IPS-18a (cell line): Measurements from ENCODE around the gene PACS1.
"Not testable (repeated sequence)": the region's sequence is repeated elsewhere in the genome, so short reads cannot be mapped to it uniquely, and the experiment has no call there.

Experiments
- H3K27ac ChIP-seq: one replicate; pipeline ENCODE4 v1.5.1; 2013; ENCODE audit warnings: low read length
- H3K27me3 ChIP-seq: one replicate; pipeline ENCODE4 v1.6.1; 2013; ENCODE audit warnings: mild to moderate bottlenecking, low read length; ENCODE audit not compliant: control insufficient read depth, insufficient read depth
- H3K36me3 ChIP-seq: one replicate; pipeline ENCODE4 v1.6.1; 2013; ENCODE audit warnings: low read depth, low read length; ENCODE audit not compliant: control insufficient read depth
- H3K4me1 ChIP-seq: one replicate; pipeline ENCODE4 v1.6.1; 2013; ENCODE audit warnings: low read depth, low read length; ENCODE audit not compliant: control insufficient read depth
- H3K4me3 ChIP-seq: one replicate; pipeline ENCODE4 v1.5.1; 2013; ENCODE audit warnings: low read length
- H3K9ac ChIP-seq: one replicate; pipeline ENCODE4 v1.6.1; 2013; ENCODE audit warnings: mild to moderate bottlenecking, low read length, moderate library complexity
- H3K9me3 ChIP-seq: one replicate; pipeline ENCODE4 v1.6.1; 2013; ENCODE audit warnings: low read depth, low read length; ENCODE audit not compliant: control insufficient read depth

PACS1 gene

DNA sequence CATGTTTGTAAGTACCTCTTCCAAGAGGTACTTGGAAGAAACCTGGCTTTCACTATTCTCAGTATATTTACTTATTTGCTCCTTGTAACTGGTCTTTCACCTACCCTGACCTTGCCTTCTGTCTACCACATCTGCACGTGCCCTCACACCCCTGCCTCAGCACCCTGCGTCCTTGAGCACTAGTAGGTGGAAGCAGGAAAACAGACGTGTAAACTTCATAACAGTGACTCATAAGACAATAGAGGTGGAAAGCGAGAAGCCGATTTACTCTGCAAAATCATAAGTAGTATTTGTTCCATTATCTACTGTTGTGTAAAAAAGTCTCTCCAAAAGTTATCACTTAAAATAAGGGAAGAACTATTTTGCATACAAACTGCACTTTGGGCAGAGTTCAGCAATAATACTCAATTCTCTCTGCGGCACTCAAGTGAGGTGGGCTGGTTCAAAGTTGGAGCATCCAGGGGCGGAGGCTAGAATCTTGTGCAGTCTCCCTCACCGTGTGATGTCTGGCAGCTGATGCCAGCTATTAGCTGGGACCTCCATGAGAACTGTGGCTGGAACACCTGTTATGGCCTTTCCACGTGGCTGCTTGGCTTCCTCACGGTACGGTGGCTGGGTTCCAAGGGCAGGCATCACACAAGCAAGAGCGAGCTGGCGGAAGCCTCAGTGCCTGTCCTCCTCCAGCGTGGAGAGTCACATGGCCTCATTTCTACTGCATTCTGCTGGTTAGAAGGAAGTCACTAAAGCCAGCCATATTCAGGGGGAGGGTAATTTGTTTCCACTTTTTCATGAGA lies 30.4 kb downstream of the PACS1 start:
- no peaks in the 10 kb centered on the region for H3K4me1 ChIP-seq
- H3K27ac ChIP-seq: no peak overlapping the region
- no peak overlapping the region for H3K9ac ChIP-seq
- no peaks in the 10 kb centered on the region for H3K27me3 ChIP-seq
- H3K36me3 ChIP-seq: no peaks in the 10 kb centered on the region
- no peak overlapping the region for H3K4me3 ChIP-seq
- no peaks in the 10 kb centered on the region for H3K9me3 ChIP-seq

DNA sequence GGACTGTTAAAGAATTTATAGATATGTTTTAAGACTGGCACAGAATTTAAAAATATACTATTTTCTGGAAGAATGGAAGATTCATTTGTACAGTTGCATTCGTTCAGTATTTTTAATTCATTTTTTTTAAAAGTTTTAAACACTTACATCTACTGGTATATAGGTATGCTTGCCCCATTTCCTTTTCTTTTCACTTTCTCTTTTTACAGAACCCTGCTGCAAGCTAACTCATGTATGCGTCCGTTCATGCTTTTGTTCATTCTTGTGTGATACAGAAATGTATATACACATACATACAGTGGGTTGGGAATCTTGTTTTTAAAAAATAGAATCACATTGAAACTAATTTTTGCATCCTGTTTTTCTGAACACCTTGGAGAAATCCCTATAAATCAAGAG lies 31.0 kb downstream of the PACS1 start:
- no peaks in the 10 kb centered on the region for H3K27me3 ChIP-seq
- H3K9ac ChIP-seq: no peak overlapping the region
- H3K27ac ChIP-seq: no peak overlapping the region
- no peaks in the 10 kb centered on the region for H3K4me1 ChIP-seq
- no peaks in the 10 kb centered on the region for H3K36me3 ChIP-seq
- no peak overlapping the region for H3K4me3 ChIP-seq
- no peaks in the 10 kb centered on the region for H3K9me3 ChIP-seq

DNA sequence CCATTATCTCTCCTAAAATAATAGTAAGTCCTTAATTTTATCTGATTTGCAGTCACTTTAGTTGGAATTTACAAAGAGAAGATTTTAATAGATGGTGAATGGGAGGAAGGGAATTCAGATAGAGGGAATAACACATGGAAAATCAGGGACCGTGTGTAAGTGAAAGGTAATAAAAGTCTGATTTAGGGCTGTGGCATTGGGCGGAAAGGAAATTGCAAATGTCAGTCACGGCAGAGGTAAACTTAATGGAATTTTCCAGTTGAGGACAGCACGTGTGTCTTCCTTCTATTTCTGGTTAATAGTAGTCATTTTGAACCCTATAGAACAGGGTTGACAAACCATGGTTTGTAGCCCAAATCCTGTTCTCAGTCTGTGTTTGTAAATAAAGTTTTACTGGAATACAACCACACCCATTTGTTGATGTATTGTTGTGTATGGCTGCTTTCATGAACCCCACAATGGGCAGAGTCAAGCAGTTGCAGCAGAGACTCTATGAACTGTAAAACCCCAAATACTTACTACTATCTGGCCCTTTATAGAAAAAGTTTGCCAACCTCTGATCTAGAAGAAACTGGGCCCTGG lies 34.1 kb downstream of the PACS1 start:
- no peak overlapping the region for H3K9ac ChIP-seq
- H3K27ac ChIP-seq: no peak overlapping the region
- H3K36me3 ChIP-seq: no peaks in the 10 kb centered on the region
- H3K9me3 ChIP-seq: no peaks in the 10 kb centered on the region
- H3K4me3 ChIP-seq: no peak overlapping the region
- peaks cover 8% of the 10 kb centered on the region for H3K4me1 ChIP-seq
- no peaks in the 10 kb centered on the region for H3K27me3 ChIP-seq

DNA sequence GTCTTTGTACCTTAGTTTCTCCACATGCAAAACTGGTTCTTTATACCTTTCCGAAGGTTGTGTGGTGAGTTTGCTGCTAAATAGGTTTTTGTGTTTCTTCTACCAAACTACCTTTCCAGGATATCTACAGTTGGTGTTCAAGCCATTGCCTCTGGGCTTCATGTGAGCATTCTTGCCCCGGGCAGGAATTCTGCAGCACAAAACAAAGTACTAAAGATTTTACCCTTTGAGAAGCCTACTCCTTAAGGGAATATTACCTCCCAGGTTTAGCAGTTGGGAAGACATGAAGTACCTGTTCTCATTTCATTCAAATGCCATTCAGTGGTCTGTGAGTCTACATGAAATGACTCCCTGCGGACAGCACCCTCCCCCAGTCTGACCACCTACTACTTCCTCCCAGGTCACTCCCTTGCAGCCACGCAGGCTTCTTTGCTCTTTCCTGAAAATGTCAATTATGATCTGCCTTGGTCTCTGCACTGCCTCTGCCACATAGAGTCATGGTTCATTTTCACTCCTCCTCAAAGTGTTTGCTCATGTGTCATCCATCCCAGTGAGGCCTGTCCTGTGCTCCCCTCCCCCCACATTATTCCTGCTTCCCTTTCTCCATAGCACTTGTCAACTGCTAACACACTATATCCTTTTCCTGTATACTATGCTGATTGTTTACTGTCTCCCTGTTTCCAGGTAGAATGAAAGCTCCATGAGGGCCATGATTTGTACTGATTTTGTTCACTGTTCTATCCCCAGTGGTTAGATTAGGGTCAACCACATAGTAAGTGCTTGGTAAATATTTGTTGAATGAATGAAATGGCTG lies 36.9 kb downstream of the PACS1 start:
- no peak overlapping the region for H3K9ac ChIP-seq
- no peaks in the 10 kb centered on the region for H3K36me3 ChIP-seq
- H3K4me3 ChIP-seq: no peak overlapping the region
- peaks cover 12% of the 10 kb centered on the region for H3K4me1 ChIP-seq
- H3K27ac ChIP-seq: no peak overlapping the region
- H3K9me3 ChIP-seq: no peaks in the 10 kb centered on the region
- H3K27me3 ChIP-seq: no peaks in the 10 kb centered on the region

DNA sequence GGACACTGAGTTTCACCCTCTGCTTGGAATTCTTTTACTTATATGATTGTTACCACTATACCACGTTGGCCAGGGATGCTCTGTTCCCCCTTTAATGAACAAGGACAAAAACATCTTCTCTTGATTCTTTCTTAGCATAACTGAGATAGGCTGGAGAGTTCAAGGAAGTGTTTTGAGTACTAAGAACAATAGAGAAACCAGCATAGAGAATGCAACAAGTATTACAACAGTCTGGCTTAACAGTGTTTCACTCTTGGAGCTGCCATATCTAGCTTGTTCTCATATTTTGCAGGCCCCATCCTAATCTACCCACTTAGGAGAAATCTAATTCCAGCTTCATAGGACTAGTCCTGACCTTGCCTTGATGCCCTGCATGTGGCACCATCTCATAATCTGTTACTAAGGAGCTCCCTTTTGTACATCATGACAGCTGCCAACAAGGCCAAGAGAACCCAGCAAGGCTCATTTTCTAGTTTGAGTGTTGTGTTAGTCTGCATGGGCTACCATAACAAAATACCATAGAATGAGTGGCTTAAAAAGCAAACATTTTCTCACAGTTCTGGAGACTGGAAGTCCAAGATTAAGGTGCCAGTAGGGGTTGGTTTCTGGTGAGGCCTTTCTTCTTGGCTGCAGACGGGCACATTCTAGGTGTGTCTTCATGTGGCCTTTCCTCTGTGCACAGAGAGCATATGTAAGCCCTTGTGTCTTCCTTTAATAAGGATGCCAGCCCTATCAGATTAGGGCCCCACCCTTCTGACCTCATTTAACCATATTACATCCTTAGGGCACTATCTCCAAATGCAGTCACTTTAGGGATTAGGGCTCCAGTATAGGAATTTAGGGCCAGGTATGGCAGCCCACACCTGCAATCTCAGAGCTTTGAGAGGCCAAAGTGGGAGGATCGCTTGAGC lies 37.8 kb downstream of the PACS1 start:
- Histone ChIP-seq H3K4me1 (peaks cover 21% of the 10 kb centered on the region), H3K36me3 (no peaks in the 10 kb centered on the region), H3K9me3 (no peaks in the 10 kb centered on the region), H3K9ac (no peak overlapping the region), H3K27ac (no peak overlapping the region), H3K4me3 (no peak overlapping the region), H3K27me3 (no peaks in the 10 kb centered on the region)

DNA sequence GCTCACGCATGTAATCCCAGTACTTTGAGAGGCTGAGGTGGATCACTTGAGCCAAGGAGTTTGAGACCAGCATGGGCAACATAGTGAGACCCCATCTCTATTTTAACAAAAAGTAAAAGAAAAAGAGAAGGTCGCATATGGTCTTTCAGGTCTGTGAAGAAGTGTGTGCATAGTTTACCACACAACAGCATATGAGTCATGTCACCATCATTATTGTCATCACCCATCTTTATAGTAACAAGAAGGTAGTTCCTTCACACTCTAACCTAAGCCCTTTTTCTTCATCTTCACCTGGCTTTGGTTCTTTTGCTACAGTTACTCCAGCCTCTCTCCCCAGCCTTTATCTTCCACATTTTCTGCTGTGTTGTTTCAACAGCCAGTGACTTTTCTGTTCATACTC lies 39.2 kb downstream of the PACS1 start:
- H3K27ac ChIP-seq: no peak overlapping the region

DNA sequence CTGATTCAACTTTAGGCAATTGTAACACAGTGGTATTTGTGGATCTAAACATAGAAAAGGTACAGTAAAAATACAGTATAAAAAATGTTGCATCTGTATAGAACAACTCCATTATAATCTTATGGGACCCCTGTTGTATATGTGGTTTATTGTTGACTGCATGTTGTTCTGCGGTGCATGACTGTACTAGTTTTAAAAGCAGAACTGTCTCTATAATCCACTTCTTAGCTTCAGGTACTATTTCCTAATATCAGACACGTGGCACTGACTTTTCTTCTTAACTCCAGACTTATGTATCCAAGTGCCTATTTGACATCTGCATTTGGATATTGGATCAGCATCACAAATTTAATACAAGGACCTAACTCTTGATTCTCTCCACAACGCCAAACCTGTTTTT lies 41.1 kb downstream of the PACS1 start:
- no peak overlapping the region for H3K9ac ChIP-seq
- no peak overlapping the region for H3K4me3 ChIP-seq
- H3K36me3 ChIP-seq: no peaks in the 10 kb centered on the region
- H3K9me3 ChIP-seq: no peaks in the 10 kb centered on the region
- H3K27me3 ChIP-seq: no peaks in the 10 kb centered on the region
- H3K4me1 ChIP-seq: peaks cover 30% of the 10 kb centered on the region
- no peak overlapping the region for H3K27ac ChIP-seq

More for the DNA sequence above, 39.2 kb downstream of the PACS1 start:
- Histone ChIP-seq H3K4me1 (peaks cover 26% of the 10 kb centered on the region), H3K4me3 (no peak overlapping the region), H3K9me3 (no peaks in the 10 kb centered on the region), H3K36me3 (no peaks in the 10 kb centered on the region), H3K9ac (no peak overlapping the region), H3K27me3 (no peaks in the 10 kb centered on the region)

DNA sequence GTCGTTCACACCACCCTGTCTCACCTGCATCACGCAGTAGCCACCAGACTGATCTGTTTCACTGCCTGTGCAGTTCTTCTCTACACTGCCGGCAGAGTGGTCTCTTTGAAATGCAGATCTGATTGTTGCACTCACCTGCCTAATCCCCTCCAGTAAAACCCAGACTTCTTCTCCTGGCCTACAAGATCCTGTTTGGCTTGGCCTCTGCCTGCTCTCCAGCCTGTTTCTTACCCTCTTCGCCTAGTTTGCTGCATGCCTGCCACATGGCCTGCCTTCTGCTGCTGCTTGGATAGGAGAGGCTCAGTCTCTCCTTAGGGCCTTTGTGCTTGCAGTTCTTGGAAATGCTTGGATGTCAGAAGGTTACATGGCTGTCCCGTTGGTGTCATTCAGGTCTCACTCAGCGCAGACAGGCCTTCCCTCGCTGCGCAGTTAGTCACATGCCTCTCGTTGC lies 42.0 kb downstream of the PACS1 start:
- Histone ChIP-seq H3K27ac (no peak overlapping the region), H3K36me3 (no peaks in the 10 kb centered on the region), H3K4me1 (peaks cover 26% of the 10 kb centered on the region), H3K9me3 (no peaks in the 10 kb centered on the region), H3K9ac (no peak overlapping the region), H3K27me3 (no peaks in the 10 kb centered on the region), H3K4me3 (no peak overlapping the region)

DNA sequence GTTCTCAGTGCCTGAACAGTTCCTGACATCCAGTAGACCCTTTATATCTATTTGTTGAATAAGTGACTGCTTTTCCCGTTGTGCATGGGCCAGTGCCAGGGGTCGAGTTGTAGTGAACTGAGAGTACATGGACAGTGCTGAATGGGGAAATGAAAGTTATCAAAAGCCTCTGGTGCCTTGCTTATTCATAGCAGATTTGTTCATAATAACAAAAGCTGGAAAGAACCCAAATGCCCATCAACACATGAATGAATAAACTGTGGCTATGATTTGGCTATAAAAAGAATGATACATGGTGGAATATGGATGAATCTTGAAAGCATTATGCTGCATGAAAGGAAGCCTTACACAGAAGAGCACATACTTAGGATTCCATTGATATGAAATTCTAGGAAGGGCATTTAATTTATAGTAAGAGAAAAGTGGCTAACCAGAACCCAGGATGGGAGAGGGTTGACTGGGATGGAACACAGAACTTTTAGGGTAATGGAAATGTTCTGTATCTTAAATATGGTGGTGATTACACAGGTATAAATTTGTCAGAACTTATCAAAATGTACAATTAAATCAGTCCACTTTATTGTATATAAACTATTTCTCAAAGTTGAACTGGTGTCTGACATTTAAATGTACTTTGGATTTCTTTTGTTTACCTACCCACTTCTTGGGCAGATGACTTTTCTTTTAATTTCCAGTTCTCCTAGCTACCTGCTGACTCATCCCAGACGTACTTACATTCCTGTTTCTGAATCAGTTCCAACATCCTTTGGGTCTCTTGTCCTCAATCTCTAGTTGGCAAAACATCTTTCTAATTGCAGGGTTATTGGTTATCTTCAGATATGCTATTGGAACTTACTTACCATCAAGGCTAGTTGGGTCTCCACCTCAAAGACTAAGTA lies 42.8 kb downstream of the PACS1 start:
- Histone ChIP-seq H3K27ac (no peak overlapping the region), H3K36me3 (no peaks in the 10 kb centered on the region), H3K9ac (no peak overlapping the region)

DNA sequence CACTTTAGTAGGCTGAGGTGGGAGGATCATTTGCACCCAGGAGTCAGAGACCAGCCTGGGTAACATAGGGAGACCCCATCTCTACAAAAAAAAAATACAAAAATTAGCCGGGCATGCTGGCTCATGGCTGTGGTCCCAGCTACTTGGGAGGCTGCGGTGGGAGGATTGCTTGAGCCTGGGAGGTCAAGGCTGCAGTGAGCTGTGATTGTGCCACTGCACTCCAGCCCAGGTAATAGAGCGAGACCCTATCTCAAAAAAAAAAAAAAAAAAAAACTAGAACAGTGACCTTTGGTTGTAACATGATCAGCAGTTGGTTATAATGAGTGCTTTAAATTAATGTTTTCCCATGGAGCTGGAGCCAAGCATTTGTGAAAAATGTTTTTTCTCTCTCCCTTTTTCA lies 44.9 kb downstream of the PACS1 start:
- not testable (repeated sequence) for H3K27ac ChIP-seq

More for the DNA sequence above, 42.8 kb downstream of the PACS1 start:
- no peak overlapping the region for H3K4me3 ChIP-seq
- no peaks in the 10 kb centered on the region for H3K27me3 ChIP-seq
- H3K4me1 ChIP-seq: peaks cover 22% of the 10 kb centered on the region
- no peaks in the 10 kb centered on the region for H3K9me3 ChIP-seq

More for the DNA sequence above, 44.9 kb downstream of the PACS1 start:
- H3K9ac ChIP-seq, H3K9me3 ChIP-seq, H3K27me3 ChIP-seq, H3K36me3 ChIP-seq, H3K4me3 ChIP-seq: not testable (repeated sequence)
- H3K4me1 ChIP-seq: peaks cover 33% of the 10 kb centered on the region
